Measurements from ENCODE around the gene ZNF407. TPM values are rescaled to one million over a fixed set of nuclear protein-coding genes. Genes with fewer than 3 reads are reported as not detected.
A peak's percentile ranks its signal among the peaks of the same experiment; 100 is the strongest.
"Not testable (repeated sequence)": the region's sequence is repeated elsewhere in the genome, so short reads cannot be mapped to it uniquely, and the experiment has no call there.

Gene ZNF407
- total RNA-seq, 1 donor from 2014 or later, result 14.2 TPM

- H3K4me3 Mint-ChIP-seq (ENCODE audit: unreplicated experiment), result no peak overlapping the region
- no peak for TF ChIP-seq CTCF (IDR thresholded peaks at IDR 0.05)
- no peaks in the 10 kb centered on the region for H3K4me1 Mint-ChIP-seq (ENCODE audit: unreplicated experiment)
Observed at GRCh38 chr18:75097491-75098225, 500.0 kb downstream of the ZNF407 start.

DNA sequence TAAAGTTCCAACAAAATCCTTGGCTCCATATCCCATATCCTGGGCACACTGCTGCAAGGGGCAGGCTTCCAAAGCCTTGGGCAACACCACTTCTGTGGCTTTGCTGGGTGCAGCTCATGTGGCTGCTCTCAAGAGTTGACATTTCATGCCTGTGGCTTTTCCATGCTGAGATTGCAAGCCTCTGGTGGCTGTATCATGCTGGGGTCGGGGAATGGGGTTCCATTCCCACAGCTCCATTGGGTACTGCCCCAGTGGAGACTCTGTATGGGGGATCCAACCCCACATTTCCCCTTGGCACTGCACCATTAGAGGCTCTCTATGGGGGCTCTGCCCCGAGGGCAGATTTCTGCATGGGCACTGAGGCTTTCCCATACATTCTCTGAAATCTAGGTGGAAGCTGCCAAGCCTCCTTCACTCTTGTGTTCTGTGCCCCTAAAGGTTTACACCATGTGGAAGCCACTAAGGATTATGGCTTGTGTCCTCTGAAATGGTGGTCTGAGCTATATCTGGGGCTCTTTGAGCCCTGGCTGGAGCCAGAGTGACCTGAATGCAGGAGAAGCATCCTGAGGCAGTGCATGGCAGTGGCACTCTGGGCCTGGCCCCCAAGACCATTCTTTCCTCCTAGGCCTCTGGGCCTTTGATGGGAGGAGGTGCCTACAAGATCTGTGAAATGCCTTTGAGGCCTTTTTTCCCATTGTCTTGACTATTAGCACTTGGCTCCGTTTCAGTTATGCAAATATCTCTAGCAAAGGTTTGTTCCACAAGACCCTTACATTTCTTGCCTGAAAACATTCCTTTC lies 503.4 kb downstream of the ZNF407 start:
- no peaks in the 10 kb centered on the region for H3K36me3 Mint-ChIP-seq (ENCODE audit: unreplicated experiment)
- peak; percentile 42 for DNase-seq (ENCODE audit: extremely low spot score, unreplicated experiment)
- no peaks in the 10 kb centered on the region for H3K4me1 Mint-ChIP-seq (ENCODE audit: unreplicated experiment)
- no peak for TF ChIP-seq CTCF (IDR thresholded peaks at IDR 0.05)
- H3K4me3 Mint-ChIP-seq (ENCODE audit: unreplicated experiment), result no peak overlapping the region
- no peak overlapping the region for H3K27ac Mint-ChIP-seq (ENCODE audit: unreplicated experiment)
- H3K27me3 Mint-ChIP-seq (ENCODE audit: unreplicated experiment), result peaks cover 14% of the 10 kb centered on the region
- H3K9me3 Mint-ChIP-seq (ENCODE audit: unreplicated experiment), result peaks cover 8% of the 10 kb centered on the region

More at GRCh38 chr18:75097491-75098225, 500.0 kb downstream of the ZNF407 start:
- no peak overlapping the region for H3K27ac Mint-ChIP-seq (ENCODE audit: unreplicated experiment)
- peaks cover 32% of the 10 kb centered on the region for H3K27me3 Mint-ChIP-seq (ENCODE audit: unreplicated experiment)
- peaks cover 15% of the 10 kb centered on the region for H3K9me3 Mint-ChIP-seq (ENCODE audit: unreplicated experiment)
- H3K36me3 Mint-ChIP-seq (ENCODE audit: unreplicated experiment), result no peaks in the 10 kb centered on the region
- DNase-seq (ENCODE audit: extremely low spot score, unreplicated experiment), result peak; percentile 69

- no peak for DNase-seq (ENCODE audit: extremely low spot score, unreplicated experiment)
- Mint-ChIP-seq H3K4me3 (ENCODE audit: unreplicated experiment) (no peak overlapping the region), H3K4me1 (ENCODE audit: unreplicated experiment) (no peaks in the 10 kb centered on the region), H3K36me3 (ENCODE audit: unreplicated experiment) (no peaks in the 10 kb centered on the region), H3K27me3 (ENCODE audit: unreplicated experiment) (peaks cover 14% of the 10 kb centered on the region), H3K9me3 (ENCODE audit: unreplicated experiment) (peaks cover 8% of the 10 kb centered on the region), H3K27ac (ENCODE audit: unreplicated experiment) (no peak overlapping the region)
- no peak for TF ChIP-seq CTCF (IDR thresholded peaks at IDR 0.05)
Observed at GRCh38 chr18:75101916-75102315, 504.2 kb downstream of the ZNF407 start.

- not testable (repeated sequence) for H3K4me1 Mint-ChIP-seq (ENCODE audit: unreplicated experiment); H3K27me3 Mint-ChIP-seq (ENCODE audit: unreplicated experiment); H3K27ac Mint-ChIP-seq (ENCODE audit: unreplicated experiment); H3K9me3 Mint-ChIP-seq (ENCODE audit: unreplicated experiment); H3K36me3 Mint-ChIP-seq (ENCODE audit: unreplicated experiment); DNase-seq (ENCODE audit: extremely low spot score, unreplicated experiment); H3K4me3 Mint-ChIP-seq (ENCODE audit: unreplicated experiment)
Observed at GRCh38 chr18:75104029-75104428, 506.4 kb downstream of the ZNF407 start.

GRCh38 chr18:75104483-75104882 lies 506.8 kb downstream of the ZNF407 start:
- no peaks in the 10 kb centered on the region for H3K36me3 Mint-ChIP-seq (ENCODE audit: unreplicated experiment)
- H3K27me3 Mint-ChIP-seq (ENCODE audit: unreplicated experiment), result peaks cover 4% of the 10 kb centered on the region

More at GRCh38 chr18:75104483-75104882, 506.8 kb downstream of the ZNF407 start:
- Mint-ChIP-seq H3K4me3 (ENCODE audit: unreplicated experiment) (no peak overlapping the region), H3K4me1 (ENCODE audit: unreplicated experiment) (no peaks in the 10 kb centered on the region), H3K27ac (ENCODE audit: unreplicated experiment) (no peak overlapping the region), H3K9me3 (ENCODE audit: unreplicated experiment) (peaks cover 8% of the 10 kb centered on the region)
- no peak for TF ChIP-seq CTCF (IDR thresholded peaks at IDR 0.05)
- peak; percentile 38 for DNase-seq (ENCODE audit: extremely low spot score, unreplicated experiment)
